Brain microvascular endothelial cell (primary cell): Measurements from ENCODE around the gene MUC3A.
"Not testable (repeated sequence)": the region's sequence is repeated elsewhere in the genome, so short reads cannot be mapped to it uniquely, and the experiment has no call there.

Experiments used
- DNase-seq: peaks from one replicate; pipeline ENCODE4 v3.0.0-alpha.2; 2020
- H3K27ac ChIP-seq: fragments of 250-450 bp; sonication (Bioruptor Pico); 2 replicates; pipeline ENCODE4 v1.5.1; 2020; ENCODE audit warnings: mild to moderate bottlenecking, moderate library complexity
- H3K27me3 ChIP-seq: fragments of 250-450 bp; sonication (Bioruptor Pico); replicated peaks from 2 replicates; pipeline ENCODE4 v1.5.1; 2020; ENCODE audit warnings: mild to moderate bottlenecking
- H3K36me3 ChIP-seq: fragments of 250-450 bp; sonication (Bioruptor Pico); replicated peaks from 2 replicates; pipeline ENCODE4 v1.5.1; 2020; ENCODE audit warnings: mild to moderate bottlenecking
- H3K4me3 ChIP-seq: 2 replicates; pipeline ENCODE4 v1.5.1; 2011; ENCODE audit warnings: low read depth, mild to moderate bottlenecking, control low read depth, low read length, moderate library complexity
- CTCF ChIP-seq: IDR thresholded peaks from 2 replicates; pipeline ENCODE4 v1.5.1; 2011; ENCODE audit warnings: low read depth, mild to moderate bottlenecking, moderate library complexity, low read length, control low read depth, inconsistent platforms; ENCODE audit errors: missing control alignments
- in situ Hi-C: cut with HindIII; loops from 2 replicates; pipeline ENCODE4 v1.10.0; 2017; ENCODE audit warnings: low sequenced_read_pairs, low pct_ligation_motif_present

MUC3A gene

DNA sequence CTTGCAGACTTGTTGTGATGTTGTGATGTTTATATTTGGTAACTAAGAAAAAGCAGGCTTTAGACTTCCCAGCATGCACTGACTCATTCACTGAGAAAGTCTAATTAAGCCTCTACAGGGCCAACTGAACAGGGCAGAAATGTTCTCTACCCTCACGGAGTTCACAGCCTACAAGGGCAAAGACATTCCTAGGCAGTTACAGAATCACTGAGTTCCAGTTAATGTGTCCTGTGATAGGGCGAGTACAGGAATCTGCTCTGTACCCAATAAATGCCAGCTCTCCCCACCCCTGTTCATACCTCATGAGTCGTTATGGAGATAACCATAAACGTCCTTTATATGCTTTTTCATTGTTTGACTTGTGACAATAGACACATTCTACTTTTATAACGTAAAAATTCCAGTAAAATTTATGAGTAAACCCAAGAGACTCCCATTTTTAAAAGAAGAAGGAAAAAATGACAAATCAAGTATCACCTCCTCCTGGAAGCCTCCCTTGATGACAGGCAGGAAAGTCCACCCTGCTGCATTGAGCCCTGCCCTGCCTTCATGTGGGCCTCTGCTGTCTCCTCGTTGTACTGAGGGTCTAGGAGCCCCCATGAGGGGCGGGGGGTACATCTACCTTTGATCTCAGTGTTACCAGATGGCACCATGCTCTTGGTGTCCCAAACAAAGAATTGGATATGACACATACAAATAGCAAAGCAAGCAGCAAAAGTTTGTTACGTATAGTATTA, 34.3 kb downstream of the MUC3A start:
- in situ Hi-C loops: no loop called here
- Histone ChIP-seq H3K27ac (no peak overlapping the region), H3K4me3 (no peak overlapping the region), H3K36me3 (no peaks in the 10 kb centered on the region), H3K27me3 (no peaks in the 10 kb centered on the region)
- no peak for TF ChIP-seq CTCF
- DNase-seq: peak; percentile 36

- H3K27me3 ChIP-seq, H3K36me3 ChIP-seq, H3K27ac ChIP-seq, in situ Hi-C loops, H3K4me3 ChIP-seq, DNase-seq: not testable (repeated sequence)
Measured at GRCh38 chr7:100984241-100984918, 35.0 kb downstream of the MUC3A start.

- H3K36me3 ChIP-seq, H3K4me3 ChIP-seq, H3K27me3 ChIP-seq, H3K27ac ChIP-seq, in situ Hi-C loops: not testable (repeated sequence)
- peak; percentile 14 for DNase-seq
Measured at GRCh38 chr7:100985033-100985797, 35.9 kb downstream of the MUC3A start.

- in situ Hi-C loops: no loop called here
- no peak for DNase-seq
- no peak for TF ChIP-seq CTCF
- H3K27me3 ChIP-seq: no peaks in the 10 kb centered on the region
- H3K36me3 ChIP-seq: no peaks in the 10 kb centered on the region
- no peak overlapping the region for H3K4me3 ChIP-seq
- no peak overlapping the region for H3K27ac ChIP-seq
Measured at GRCh38 chr7:100991631-100992030, 42.3 kb downstream of the MUC3A start.

DNA sequence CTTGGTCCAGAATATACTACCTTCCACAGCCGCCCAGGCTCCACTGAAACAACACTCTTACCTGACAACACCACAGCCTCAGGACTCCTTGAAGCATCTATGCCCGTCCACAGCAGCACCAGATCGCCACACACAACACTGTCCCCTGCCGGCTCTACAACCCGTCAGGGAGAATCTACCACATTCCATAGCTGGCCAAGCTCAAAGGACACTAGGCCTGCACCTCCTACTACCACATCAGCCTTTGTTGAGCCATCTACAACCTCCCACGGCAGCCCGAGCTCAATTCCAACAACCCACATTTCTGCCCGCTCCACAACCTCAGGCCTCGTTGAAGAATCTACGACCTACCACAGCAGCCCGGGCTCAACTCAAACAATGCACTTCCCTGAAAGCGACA, 42.9 kb downstream of the MUC3A start:
- H3K36me3 ChIP-seq, H3K4me3 ChIP-seq, H3K27me3 ChIP-seq, DNase-seq, H3K27ac ChIP-seq, in situ Hi-C loops: not testable (repeated sequence)

- H3K36me3 ChIP-seq, H3K4me3 ChIP-seq, DNase-seq, H3K27me3 ChIP-seq, in situ Hi-C loops, H3K27ac ChIP-seq: not testable (repeated sequence)
Measured at GRCh38 chr7:100994671-100995070, 45.3 kb downstream of the MUC3A start.

- H3K4me3 ChIP-seq, H3K36me3 ChIP-seq, H3K27me3 ChIP-seq, DNase-seq, H3K27ac ChIP-seq, in situ Hi-C loops: not testable (repeated sequence)
Measured at GRCh38 chr7:100998530-100998929, 49.2 kb downstream of the MUC3A start.

DNA sequence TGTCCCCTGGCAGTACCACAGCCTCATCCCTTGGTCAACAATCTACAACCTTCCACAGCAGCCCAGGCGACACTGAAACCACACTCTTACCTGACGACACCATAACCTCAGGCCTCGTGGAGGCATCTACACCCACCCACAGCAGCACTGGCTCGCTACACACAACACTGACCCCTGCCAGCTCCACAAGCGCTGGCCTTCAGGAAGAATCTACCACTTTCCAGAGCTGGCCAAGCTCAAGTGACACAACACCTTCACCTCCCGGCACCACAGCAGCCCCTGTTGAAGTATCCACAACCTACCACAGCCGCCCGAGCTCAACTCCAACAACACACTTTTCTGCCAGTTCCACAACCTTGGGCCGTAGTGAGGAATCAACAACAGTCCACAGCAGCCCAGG, 50.0 kb downstream of the MUC3A start:
- H3K27me3 ChIP-seq, H3K27ac ChIP-seq, in situ Hi-C loops, DNase-seq, H3K4me3 ChIP-seq, H3K36me3 ChIP-seq: not testable (repeated sequence)

GRCh38 chr7:101000025-101000424, 50.7 kb downstream of the MUC3A start:
- DNase-seq, H3K36me3 ChIP-seq, H3K4me3 ChIP-seq, in situ Hi-C loops, H3K27me3 ChIP-seq, H3K27ac ChIP-seq: not testable (repeated sequence)

- H3K27ac ChIP-seq, DNase-seq, in situ Hi-C loops, H3K36me3 ChIP-seq, H3K4me3 ChIP-seq, H3K27me3 ChIP-seq: not testable (repeated sequence)
Measured at GRCh38 chr7:101002333-101002732, 53.0 kb downstream of the MUC3A start.

GRCh38 chr7:101007361-101007760, 58.0 kb downstream of the MUC3A start:
- H3K4me3 ChIP-seq, H3K36me3 ChIP-seq, DNase-seq, in situ Hi-C loops, H3K27me3 ChIP-seq, H3K27ac ChIP-seq: not testable (repeated sequence)
